CD4-positive, alpha-beta T cell treated with Interleukin-12 subunit alpha and Interleukin-12 subunit beta, for 1 hour (primary cell): Measurements from ENCODE around the gene ABCC4.
A peak's percentile ranks its signal among the peaks of the same experiment; 100 is the strongest.
"Not testable (repeated sequence)": the region's sequence is repeated elsewhere in the genome, so short reads cannot be mapped to it uniquely, and the experiment has no call there.

ENCODE experiments used
- DNase-seq: peaks from one replicate; pipeline ENCODE4 v3.0.0-alpha.2; 2020

Gene ABCC4

GRCh38 chr13:95191821-95192563 lies 109.3 kb downstream of the ABCC4 start:
- peak; percentile 52 for DNase-seq

DNA sequence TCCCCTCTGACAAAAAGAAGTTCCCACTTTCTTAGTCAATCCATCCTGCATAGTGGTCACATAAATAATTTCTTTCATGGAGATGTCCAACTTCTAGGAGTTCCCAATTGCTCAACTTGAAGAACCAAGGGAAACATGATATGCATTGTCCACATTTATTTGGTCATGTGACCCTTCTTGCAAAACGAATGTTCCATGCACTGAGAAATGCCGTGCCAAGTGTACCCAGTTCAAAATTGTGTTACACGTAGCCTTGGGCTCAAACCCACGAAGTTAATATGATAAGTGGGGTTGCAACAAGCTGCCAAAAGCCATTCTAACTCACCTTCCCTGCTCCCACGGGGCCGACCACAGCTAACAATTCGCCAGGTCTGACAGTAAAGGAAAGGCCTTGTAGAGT lies 113.1 kb downstream of the ABCC4 start:
- DNase-seq, result no peak

DNA sequence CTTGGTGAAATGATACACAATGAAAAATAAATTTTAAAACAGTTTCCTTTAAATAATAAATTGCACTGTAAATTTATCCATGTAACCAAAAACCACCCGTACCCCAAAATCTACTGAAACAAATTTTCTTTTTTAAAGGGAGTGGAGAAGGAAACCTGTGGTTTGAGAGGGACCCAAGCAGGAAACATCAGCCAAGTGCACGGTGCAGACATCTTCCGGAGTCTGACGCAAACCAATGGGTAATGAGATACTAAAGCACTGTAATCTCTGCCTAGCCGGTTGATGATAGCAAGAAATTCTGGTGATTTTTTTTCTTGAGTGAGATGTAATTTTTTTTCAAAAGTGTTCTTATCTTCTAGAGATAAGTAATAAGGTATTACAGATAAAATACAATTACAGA lies 115.4 kb downstream of the ABCC4 start:
- DNase-seq, result peak; percentile 70

GRCh38 chr13:95185311-95185710 lies 115.9 kb downstream of the ABCC4 start:
- no peak for DNase-seq

DNA sequence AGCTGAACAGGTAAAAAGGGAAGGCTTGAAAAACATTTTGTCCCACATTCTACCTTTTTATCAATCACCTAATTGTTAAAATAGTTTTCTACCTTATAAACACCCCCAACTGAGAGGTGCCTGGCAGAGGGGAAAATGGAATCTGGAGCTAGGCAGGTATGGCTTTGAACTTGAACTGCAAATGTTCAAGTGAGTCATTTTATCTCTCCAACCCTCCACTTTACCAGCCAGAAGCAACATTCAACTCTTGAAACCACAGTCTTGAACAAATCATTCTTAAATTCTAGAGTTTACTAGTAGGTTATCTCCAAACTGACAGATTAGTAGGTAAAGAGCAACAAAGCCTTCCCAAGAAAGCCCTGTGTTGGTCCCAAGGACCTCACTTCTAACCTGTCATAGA lies 116.9 kb downstream of the ABCC4 start:
- DNase-seq, result no peak

DNA sequence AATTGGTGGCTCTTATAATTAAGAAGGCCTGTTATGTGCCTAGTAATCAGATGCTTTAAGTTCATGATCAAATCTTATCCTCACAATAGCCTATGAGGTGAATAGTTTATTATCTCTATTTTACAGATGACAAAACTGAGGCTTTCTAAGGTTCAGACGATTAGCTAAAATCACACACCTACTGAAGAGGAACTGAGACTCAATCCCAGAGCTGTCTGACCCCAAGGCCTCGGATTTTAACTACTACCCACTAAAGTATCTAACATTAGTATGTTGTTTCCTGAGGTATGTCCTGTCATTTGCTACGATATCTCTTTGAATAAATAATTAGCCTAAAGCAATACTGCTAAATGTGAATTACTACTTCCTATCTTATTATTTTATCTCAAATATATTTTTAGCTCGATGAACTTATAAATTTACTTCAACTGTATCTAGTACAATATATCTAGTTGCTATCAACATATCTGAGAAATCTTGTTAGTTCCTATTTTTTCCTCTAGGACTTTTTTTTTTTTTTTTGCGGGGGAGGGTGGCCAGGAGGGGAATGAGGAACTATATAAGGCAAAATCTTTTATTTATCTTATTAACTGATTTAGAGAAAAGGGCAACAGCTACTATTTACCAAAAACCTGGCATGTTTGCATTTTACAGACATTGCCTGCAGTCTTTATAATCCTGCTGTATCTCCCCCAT lies 118.5 kb downstream of the ABCC4 start:
- DNase-seq, result no peak

- DNase-seq, result no peak
These were observed 119.7 kb downstream of the ABCC4 start for GRCh38 chr13:95181586-95181985.

- DNase-seq, result no peak
These were observed 120.6 kb downstream of the ABCC4 start for GRCh38 chr13:95180513-95181245.

GRCh38 chr13:95176611-95177259 lies 124.5 kb downstream of the ABCC4 start:
- peak; percentile 10 for DNase-seq

- DNase-seq, result no peak
These were observed 126.7 kb downstream of the ABCC4 start for GRCh38 chr13:95174517-95174916.

GRCh38 chr13:95168191-95168590 lies 133.1 kb downstream of the ABCC4 start:
- no peak for DNase-seq

- DNase-seq, result not testable (repeated sequence)
These were observed 134.2 kb downstream of the ABCC4 start for GRCh38 chr13:95167003-95167402.

DNA sequence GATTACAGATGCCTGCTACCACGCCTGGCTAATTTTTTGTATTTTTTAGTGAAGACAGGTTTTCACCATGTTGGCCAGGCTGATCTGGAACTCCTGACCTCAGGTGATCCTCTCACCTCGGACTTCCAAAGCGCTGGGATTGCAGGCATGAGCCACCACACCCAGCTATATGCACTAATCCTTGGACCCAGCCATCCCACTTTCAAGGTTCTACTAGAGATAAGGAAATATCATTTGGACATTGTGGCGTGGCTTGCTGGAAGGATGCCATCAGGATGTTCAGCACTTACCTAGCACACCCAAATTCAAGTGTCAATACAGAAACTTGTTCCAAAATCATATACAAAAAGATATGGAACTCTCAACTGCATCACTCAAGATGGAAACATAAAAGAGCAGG lies 136.4 kb downstream of the ABCC4 start:
- no peak for DNase-seq

DNA sequence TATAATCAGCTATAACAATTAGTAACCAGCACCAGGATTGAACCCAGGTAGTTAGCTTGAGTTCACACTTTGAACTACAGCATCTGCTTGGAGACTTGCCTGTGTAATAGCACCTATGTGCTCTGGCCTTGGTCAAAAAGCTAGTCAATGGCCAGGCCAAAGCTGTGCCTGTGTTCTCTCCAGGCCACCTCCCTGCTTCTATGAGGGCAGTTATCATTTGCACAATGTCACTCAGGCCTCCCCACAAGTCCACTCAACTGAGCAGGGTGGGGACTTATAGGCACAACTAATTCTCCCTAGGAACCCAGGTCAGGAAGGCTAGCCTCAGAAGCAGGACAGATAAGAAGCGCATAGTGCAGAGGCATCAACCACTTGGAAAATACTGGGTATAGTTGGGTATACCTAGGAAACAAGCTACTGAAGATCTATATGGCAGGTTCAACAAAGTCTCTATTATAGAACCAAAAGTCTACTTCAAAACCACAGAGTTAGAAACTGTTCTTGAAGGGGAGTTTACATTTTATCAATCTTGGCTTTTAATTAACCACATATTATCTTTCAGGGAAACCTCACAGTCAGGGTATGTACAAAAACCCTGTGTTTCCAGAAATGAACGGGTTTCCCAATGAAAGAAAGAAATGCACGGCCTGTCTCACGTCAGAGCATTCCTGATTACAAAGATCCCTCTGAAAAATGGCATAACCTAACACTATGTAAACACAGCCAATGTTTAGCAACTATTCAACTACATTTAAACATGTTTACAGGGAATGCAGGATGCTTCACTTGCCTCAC lies 140.9 kb downstream of the ABCC4 start:
- no peak for DNase-seq

GRCh38 chr13:95159458-95159857 lies 141.8 kb downstream of the ABCC4 start:
- no peak for DNase-seq

- DNase-seq, result no peak
These were observed 145.0 kb downstream of the ABCC4 start for GRCh38 chr13:95156208-95156607.

DNA sequence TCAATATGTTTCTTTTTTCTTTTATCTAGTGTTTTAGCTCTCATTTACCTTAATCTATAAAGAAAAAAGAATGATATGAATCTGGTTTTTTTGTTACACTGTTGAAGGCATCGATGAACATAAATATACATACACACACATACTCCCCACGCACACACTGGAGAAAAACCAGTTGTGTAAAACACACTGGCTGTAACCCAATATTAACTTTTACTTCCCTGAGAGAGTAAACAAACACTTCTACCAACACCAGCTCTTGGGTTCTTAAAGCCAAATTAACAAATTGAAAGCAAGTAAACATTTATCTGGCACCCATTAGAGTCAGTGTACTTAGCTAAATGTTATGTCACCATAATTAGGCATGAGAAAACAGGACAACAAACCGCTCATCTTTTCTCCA lies 145.7 kb downstream of the ABCC4 start:
- DNase-seq, result no peak

GRCh38 chr13:95155093-95155492 lies 146.2 kb downstream of the ABCC4 start:
- DNase-seq, result no peak

GRCh38 chr13:95154413-95154886 lies 146.8 kb downstream of the ABCC4 start:
- DNase-seq, result no peak

- no peak for DNase-seq
These were observed 147.4 kb downstream of the ABCC4 start for GRCh38 chr13:95153647-95154412.

DNA sequence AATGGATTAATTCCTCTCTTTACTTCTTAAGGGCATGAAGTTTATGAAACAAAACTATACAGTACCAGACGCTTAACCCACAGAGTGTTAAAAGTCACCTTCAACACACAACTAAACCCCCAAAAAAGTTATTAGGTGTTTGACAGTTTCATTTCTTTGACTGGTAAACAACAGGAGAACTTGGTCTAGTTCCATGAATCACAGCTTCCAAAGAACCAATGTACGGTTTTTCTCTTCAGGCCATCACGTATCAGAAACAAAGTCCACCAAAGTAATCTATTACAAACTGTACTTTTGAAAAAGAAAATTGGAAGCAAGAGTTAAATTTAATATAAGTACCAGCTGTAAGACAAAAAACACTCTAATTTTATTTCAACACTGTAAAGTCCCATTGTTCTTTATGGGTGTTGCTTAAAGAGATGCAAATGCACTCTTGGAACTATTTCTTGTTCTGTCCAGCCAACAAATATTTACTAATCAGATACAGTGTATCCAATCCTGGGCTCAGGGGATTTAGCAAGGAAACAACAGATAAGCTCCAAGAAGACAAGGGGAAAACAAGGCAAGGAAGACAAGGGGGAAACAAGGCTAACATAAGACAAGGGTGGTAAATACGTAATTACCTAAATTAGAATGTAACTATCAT lies 149.2 kb downstream of the ABCC4 start:
- no peak for DNase-seq
